Measurements from ENCODE around the gene TBX4. TPM values are rescaled to one million over a fixed set of nuclear protein-coding genes. Genes with fewer than 3 reads are reported as not detected.

Gene TBX4
- total RNA-seq, 1 donor from 2014 or later = 23.4 TPM

- peak; percentile 38 for DNase-seq (ENCODE audit: low spot score)
Observed at GRCh38 chr17:61412860-61413660, 39.2 kb upstream of the TBX4 start.

- DNase-seq (ENCODE audit: low spot score) = no peak
Observed at GRCh38 chr17:61413661-61414126, 38.5 kb upstream of the TBX4 start.

- DNase-seq (ENCODE audit: low spot score) = peak; percentile 4
Observed at GRCh38 chr17:61414141-61414935, 37.9 kb upstream of the TBX4 start.

GRCh38 chr17:61414936-61415251 is 37.3 kb upstream of the TBX4 start:
- no peak for DNase-seq (ENCODE audit: low spot score)

GRCh38 chr17:61415374-61416210 is 36.6 kb upstream of the TBX4 start:
- DNase-seq (ENCODE audit: low spot score) = peak; percentile 72

GRCh38 chr17:61416211-61416539 is 36.0 kb upstream of the TBX4 start:
- no peak for DNase-seq (ENCODE audit: low spot score)

GRCh38 chr17:61416540-61417363 is 35.5 kb upstream of the TBX4 start:
- peak; percentile 94 for DNase-seq (ENCODE audit: low spot score)

GRCh38 chr17:61418449-61418848 is 33.8 kb upstream of the TBX4 start:
- no peak for DNase-seq (ENCODE audit: low spot score)

GRCh38 chr17:61419496-61420046 is 32.7 kb upstream of the TBX4 start:
- DNase-seq (ENCODE audit: low spot score) = no peak

GRCh38 chr17:61420052-61420451 is 32.2 kb upstream of the TBX4 start:
- no peak for DNase-seq (ENCODE audit: low spot score)

GRCh38 chr17:61420745-61421398 is 31.4 kb upstream of the TBX4 start:
- no peak for DNase-seq (ENCODE audit: low spot score)

GRCh38 chr17:61421460-61421859 is 30.8 kb upstream of the TBX4 start:
- DNase-seq (ENCODE audit: low spot score) = no peak

- DNase-seq (ENCODE audit: low spot score) = no peak
Observed at GRCh38 chr17:61422116-61422799, 30.0 kb upstream of the TBX4 start.

- DNase-seq (ENCODE audit: low spot score) = no peak
Observed at GRCh38 chr17:61422869-61423268, 29.4 kb upstream of the TBX4 start.

GRCh38 chr17:61423967-61424649 is 28.1 kb upstream of the TBX4 start:
- no peak for DNase-seq (ENCODE audit: low spot score)

- no peak for DNase-seq (ENCODE audit: low spot score)
Observed at GRCh38 chr17:61425682-61426481, 26.3 kb upstream of the TBX4 start.

GRCh38 chr17:61426482-61427304 is 25.5 kb upstream of the TBX4 start:
- no peak for DNase-seq (ENCODE audit: low spot score)
